Neural cell (in vitro differentiated cells): ENCODE data around the gene SMIM23. TPM values are rescaled to one million over a fixed set of nuclear protein-coding genes. Genes with fewer than 3 reads are reported as not detected.

Source experiments
- H2AFZ ChIP-seq: fragments of 200-600, 300-800 bp; sonication (generic), shearing (Covaris generic); 2 replicates; pipeline ENCODE4 v1.6.0; 2014; ENCODE audit warnings: low read depth, mild to moderate bottlenecking, antibody characterized with exemption, low read length, moderate library complexity
- H3F3A ChIP-seq: fragments of 200-600 bp; shearing (Covaris generic); 2 replicates; pipeline ENCODE4 v1.6.1; 2016; ENCODE audit warnings: mild to moderate bottlenecking, moderate library complexity, mixed read lengths, antibody characterized with exemption, low read length; ENCODE audit not compliant: insufficient read depth, poor library complexity, severe bottlenecking
- H3K27ac ChIP-seq: fragments of 200-600, 300-800 bp; sonication (generic), shearing (Covaris generic); 2 replicates; pipeline ENCODE4 v1.5.1; 2014; ENCODE audit warnings: mild to moderate bottlenecking, low read length, moderate library complexity
- H3K27me3 ChIP-seq: fragments of 300-800, 200-600 bp; sonication (generic), shearing (Covaris generic); 2 replicates; pipeline ENCODE4 v1.6.0; 2014; ENCODE audit warnings: mild to moderate bottlenecking, low read depth, low read length, moderate library complexity; ENCODE audit not compliant: insufficient read depth
- H3K36me3 ChIP-seq: fragments of 300-800, 200-600 bp; sonication (generic), shearing (Covaris generic); 2 replicates; pipeline ENCODE4 v1.5.1; 2014; ENCODE audit warnings: mild to moderate bottlenecking, antibody characterized with exemption, low read length, moderate library complexity; ENCODE audit not compliant: insufficient read depth
- H3K4me2 ChIP-seq: fragments of 300-800, 200-600 bp; sonication (generic), shearing (Covaris generic); 2 replicates; pipeline ENCODE4 v1.6.0; 2014; ENCODE audit warnings: mild to moderate bottlenecking, low read length
- H3K4me3 ChIP-seq: fragments of 300-800, 200-600 bp; sonication (generic), shearing (Covaris generic); 2 replicates; pipeline ENCODE4 v1.5.1; 2014; ENCODE audit warnings: mild to moderate bottlenecking, low read length, moderate library complexity
- H3K79me2 ChIP-seq: fragments of 200-600 bp; shearing (Covaris generic); replicated peaks from 2 replicates; pipeline ENCODE4 v1.6.0; 2014; ENCODE audit warnings: mild to moderate bottlenecking, low read length, moderate library complexity; ENCODE audit not compliant: insufficient read depth
- H3K9ac ChIP-seq: fragments of 300-800, 200-600 bp; sonication (generic), shearing (Covaris generic); 2 replicates; pipeline ENCODE4 v1.6.1; 2016; ENCODE audit warnings: mild to moderate bottlenecking, low read length, mixed read lengths
- H3K9me2 ChIP-seq: fragments of 200-600 bp; shearing (Covaris generic); 2 replicates; pipeline ENCODE4 v1.6.1; 2016; ENCODE audit warnings: mild to moderate bottlenecking, low read length, mixed read lengths; ENCODE audit not compliant: insufficient read depth
- H3K9me3 ChIP-seq: fragments of 200-600, 300-800 bp; sonication (generic), shearing (Covaris generic); 2 replicates; pipeline ENCODE4 v1.6.1; 2016; ENCODE audit warnings: mild to moderate bottlenecking, mixed run types, low read length, moderate library complexity, mixed read lengths
- H4K20me1 ChIP-seq: fragments of 200-600 bp; shearing (Covaris generic); 2 replicates; pipeline ENCODE4 v1.6.1; 2016; ENCODE audit warnings: mild to moderate bottlenecking, mixed run types; ENCODE audit not compliant: insufficient read depth
- CTCF ChIP-seq: fragments of 450-650 bp; IDR thresholded peaks from 2 replicates; pipeline ENCODE4 v1.5.1; 2014; ENCODE audit warnings: antibody characterized with exemption, mild to moderate bottlenecking, moderate library complexity; ENCODE audit not compliant: poor library complexity, severe bottlenecking
- EP300 ChIP-seq: fragments of 450-650 bp; conservative IDR thresholded peaks from 2 replicates; pipeline ENCODE4 v1.6.1; 2014; ENCODE audit warnings: antibody characterized with exemption, mild to moderate bottlenecking, moderate library complexity; ENCODE audit not compliant: poor library complexity, severe bottlenecking
- EZH2 ChIP-seq: fragments of 200-600, 300-800 bp; shearing (Covaris generic), sonication (generic); IDR thresholded peaks from 2 replicates; pipeline ENCODE4 v1.6.1; 2014; ENCODE audit warnings: antibody characterized with exemption, low read length, borderline replicate concordance, mild to moderate bottlenecking; ENCODE audit not compliant: insufficient read depth, poor library complexity, severe bottlenecking
- MXI1 ChIP-seq: fragments of 450-650 bp; conservative IDR thresholded peaks from 2 replicates; pipeline ENCODE4 v1.6.1; 2014; ENCODE audit warnings: antibody characterized with exemption, mild to moderate bottlenecking; ENCODE audit not compliant: poor library complexity, severe bottlenecking
- POLR2AphosphoS5 ChIP-seq: IDR thresholded peaks from 2 replicates; pipeline ENCODE4 v1.6.1; 2012
- RAD21 ChIP-seq: fragments of 450-650 bp; conservative IDR thresholded peaks from 2 replicates; pipeline ENCODE4 v1.6.1; 2014; ENCODE audit warnings: antibody characterized with exemption, mild to moderate bottlenecking, moderate library complexity
- REST ChIP-seq: IDR thresholded peaks from 2 replicates; pipeline ENCODE4 v1.6.1; 2012; ENCODE audit warnings: borderline replicate concordance
- SMC3 ChIP-seq: fragments of 450-650 bp; conservative IDR thresholded peaks from 2 replicates; pipeline ENCODE4 v1.6.1; 2014; ENCODE audit warnings: antibody characterized with exemption, mild to moderate bottlenecking, moderate library complexity; ENCODE audit not compliant: poor library complexity
- TAF1 ChIP-seq: IDR thresholded peaks from 2 replicates; pipeline ENCODE4 v1.6.1; 2012; ENCODE audit warnings: low read depth
- polyA plus RNA-seq: library from polyadenylated mRNA; depleted of rRNA; stranded (reverse); fragments of >200 nt; gene quantifications from 2 replicates; pipeline ENCODE4 v1.2.3, GENCODE V29; 2014

SMIM23 gene
- polyA plus RNA-seq, 1 donor from 2014 or later = not detected

- TF ChIP-seq EZH2 (no peak), CTCF (no peak), EP300 (no peak), REST (no peak), MXI1 (no peak), SMC3 (no peak)
- Histone ChIP-seq H3K27me3 (no peaks in the 10 kb centered on the region), H3F3A (no peaks in the 10 kb centered on the region), H3K36me3 (no peaks in the 10 kb centered on the region), H3K9me3 (no peaks in the 10 kb centered on the region), H2AFZ (no peak overlapping the region), H3K4me2 (no peak overlapping the region), H3K9me2 (no peaks in the 10 kb centered on the region), H3K27ac (no peak overlapping the region), H3K4me3 (no peak overlapping the region), H4K20me1 (no peaks in the 10 kb centered on the region), H3K9ac (no peak overlapping the region), H3K79me2 (no peaks in the 10 kb centered on the region)
Observed at GRCh38 chr5:171798418-171798817, 12.8 kb downstream of the SMIM23 start.

- Histone ChIP-seq H3K9me3 (no peaks in the 10 kb centered on the region), H2AFZ (no peak overlapping the region), H3K9me2 (no peaks in the 10 kb centered on the region), H3K36me3 (no peaks in the 10 kb centered on the region), H3K9ac (no peak overlapping the region), H3F3A (no peaks in the 10 kb centered on the region), H3K4me3 (no peak overlapping the region), H3K27ac (no peak overlapping the region), H3K27me3 (no peaks in the 10 kb centered on the region), H3K4me2 (no peak overlapping the region), H4K20me1 (no peaks in the 10 kb centered on the region), H3K79me2 (no peaks in the 10 kb centered on the region)
- no peak for TF ChIP-seq POLR2AphosphoS5
- no peak for TF ChIP-seq MXI1
- no peak for TF ChIP-seq TAF1
- TF ChIP-seq SMC3 = no peak
- no peak for TF ChIP-seq REST
- TF ChIP-seq RAD21 = no peak
- TF ChIP-seq EP300 = no peak
- TF ChIP-seq CTCF = no peak
- no peak for TF ChIP-seq EZH2
Observed at GRCh38 chr5:171801839-171802238, 16.2 kb downstream of the SMIM23 start.
